HepG2 (cell line): ENCODE data around the gene NOVA2. TPM values are rescaled to one million over a fixed set of nuclear protein-coding genes. Genes with fewer than 3 reads are reported as not detected.

Source experiments
- ATRX ChIP-seq: sonication (generic); formaldehyde crosslinking; IDR thresholded peaks from 2 replicates; pipeline ENCODE4 v1.4.0; 2020; ENCODE audit warnings: missing genetic modification reagents, borderline replicate concordance
- ELF3 ChIP-seq: IDR thresholded peaks from 2 replicates; pipeline ENCODE4 v1.6.1; 2016; ENCODE audit warnings: missing genetic modification reagents, missing compliant biosample characterization
- FOXC1 ChIP-seq: sonication (generic); formaldehyde crosslinking; IDR thresholded peaks from 2 replicates; pipeline ENCODE4 v1.8.0; 2022; ENCODE audit warnings: mild to moderate bottlenecking, missing genetic modification reagents, borderline replicate concordance
- HMG20B ChIP-seq: conservative IDR thresholded peaks from 2 replicates; pipeline ENCODE4 v1.6.1; 2016; ENCODE audit warnings: missing genetic modification reagents, missing compliant biosample characterization
- HNRNPL ChIP-seq: fragments of 200-400 bp; formaldehyde crosslinking; IDR thresholded peaks from 2 replicates; pipeline ENCODE4 v1.6.1; 2017; ENCODE audit warnings: mild to moderate bottlenecking, low read depth, low read length
- NR2F6 ChIP-seq, 2 experiments: IDR thresholded peaks; 2 replicates each; pipeline ENCODE4 v1.6.1; 2016; ENCODE audit warnings: antibody characterized with exemption in 1 of 2, mild to moderate bottlenecking in 1 of 2
- NRL ChIP-seq: sonication (generic); formaldehyde crosslinking; IDR thresholded peaks from 2 replicates; pipeline ENCODE4 v1.5.0; 2020; ENCODE audit warnings: missing genetic modification reagents, mild to moderate bottlenecking, moderate library complexity, borderline replicate concordance
- PAX8 ChIP-seq: sonication (generic); formaldehyde crosslinking; IDR thresholded peaks from 2 replicates; pipeline ENCODE4 v1.8.0; 2022; ENCODE audit warnings: mild to moderate bottlenecking, missing genetic modification reagents, borderline replicate concordance
- PCBP1 ChIP-seq: fragments of 200-400 bp; formaldehyde crosslinking; IDR thresholded peaks from 2 replicates; pipeline ENCODE4 v1.6.1; 2017; ENCODE audit warnings: mild to moderate bottlenecking, low read depth, low read length, borderline replicate concordance
- PRMT3 ChIP-seq: sonication (generic); formaldehyde crosslinking; IDR thresholded peaks from 2 replicates; pipeline ENCODE4 v1.8.1; 2022; ENCODE audit warnings: low read depth, mild to moderate bottlenecking, moderate library complexity, missing genetic modification reagents, borderline replicate concordance
- RAD51 ChIP-seq: fragments of 450-650 bp; IDR thresholded peaks from 2 replicates; pipeline ENCODE4 v1.6.1; 2016; ENCODE audit warnings: borderline replicate concordance
- RFXAP ChIP-seq: sonication (generic); formaldehyde crosslinking; IDR thresholded peaks from 2 replicates; pipeline ENCODE4 v1.4.0; 2020; ENCODE audit warnings: missing genetic modification reagents, borderline replicate concordance
- SMAD3 ChIP-seq: sonication (generic); formaldehyde crosslinking; IDR thresholded peaks from 2 replicates; pipeline ENCODE4 v1.4.0; 2020; ENCODE audit warnings: missing genetic modification reagents
- SRF ChIP-seq: IDR thresholded peaks from 2 replicates; pipeline ENCODE4 v1.6.1; 2011; ENCODE audit warnings: mild to moderate bottlenecking, low read depth, low read length, moderate library complexity
- ZHX1 ChIP-seq: sonication (generic); formaldehyde crosslinking; IDR thresholded peaks from 2 replicates; pipeline ENCODE4 v1.8.1; 2022; ENCODE audit warnings: low read depth, mild to moderate bottlenecking, missing genetic modification reagents
- ZNF136 ChIP-seq: sonication (generic); formaldehyde crosslinking; IDR thresholded peaks from 2 replicates; pipeline ENCODE4 v1.8.1; 2022; ENCODE audit warnings: low read depth, mild to moderate bottlenecking, moderate library complexity, missing genetic modification reagents
- ZNF142 ChIP-seq: sonication (generic); formaldehyde crosslinking; IDR thresholded peaks from 2 replicates; pipeline ENCODE4 v1.4.0; 2020; ENCODE audit warnings: missing genetic modification reagents
- ZNF24 ChIP-seq: fragments of 450-650 bp; IDR thresholded peaks from 2 replicates; pipeline ENCODE4 v1.6.1; 2017; ENCODE audit warnings: antibody characterized with exemption, mild to moderate bottlenecking
- ZNF34 ChIP-seq: sonication (generic); formaldehyde crosslinking; IDR thresholded peaks from 2 replicates; pipeline ENCODE4 v1.4.0; 2020; ENCODE audit warnings: mild to moderate bottlenecking, missing genetic modification reagents, borderline replicate concordance
- ZNF496 ChIP-seq: sonication (generic); formaldehyde crosslinking; IDR thresholded peaks from 2 replicates; pipeline ENCODE4 v1.8.1; 2023; ENCODE audit warnings: mild to moderate bottlenecking, moderate library complexity, missing genetic modification reagents; ENCODE audit not compliant: insufficient replicate concordance
- ZNF552 ChIP-seq: sonication (generic); formaldehyde crosslinking; IDR thresholded peaks from 2 replicates; pipeline ENCODE4 v1.9.0; 2022; ENCODE audit warnings: missing genetic modification reagents, mild to moderate bottlenecking, borderline replicate concordance
- ZZZ3 ChIP-seq: sonication (generic); formaldehyde crosslinking; IDR thresholded peaks from 2 replicates; pipeline ENCODE4 v1.4.0; 2020; ENCODE audit warnings: missing genetic modification reagents, mild to moderate bottlenecking, borderline replicate concordance
- polyA plus RNA-seq, 8 experiments: library from polyadenylated mRNA; depleted of rRNA in 3 of 8; stranded (reverse) in 7 of 8; unstranded in 1 of 8; fragments of >200 nt; fragmentation: Illumina TruSeq in 4 of 8; extraction: Trizol in 4 of 8; gene quantifications; 2 replicates each; pipeline versions ENCODE4 v1.2.1 to v1.2.3, GENCODE V29; 2011 to 2016; ENCODE audit warnings: low read depth in 4 of 8, missing spikeins in 1 of 8, mixed read lengths in 1 of 8; ENCODE audit not compliant: insufficient read depth in 1 of 8
- total RNA-seq, 5 experiments: library from RNA; depleted of rRNA; stranded (reverse); fragments of >200 nt; fragmentation: Illumina TruSeq; extraction: Trizol; gene quantifications; 2 replicates each; pipeline ENCODE4 v1.2.3, GENCODE V29; 2016; ENCODE audit warnings: low read depth in 1 of 5

Gene NOVA2
- total and polyA plus RNA-seq, 2 of the 13 experiments (the other 11 are each of a cell fraction or from before 2014, with no cell fraction given): not detected

- TF ChIP-seq ZNF142 (CRISPR knock-in tag) (no peak), ZNF24 (no peak), RAD51 (no peak), ZNF136 (CRISPR knock-in tag) (no peak), ZNF496 (CRISPR knock-in tag) (no peak), RFXAP (CRISPR knock-in tag) (peak; percentile 51; the same call in 1 of the 2 replicates), SMAD3 (no peak), FOXC1 (CRISPR knock-in tag) (0 out of 2 replicates have a peak, but pooled peaks have one; percentile 54), HMG20B (no peak), NRL (CRISPR knock-in tag) (no peak; the same call in 1 of the 2 replicates), ZZZ3 (CRISPR knock-in tag) (no peak), ZNF34 (no peak), HNRNPL (no peak), ATRX (no peak), PRMT3 (CRISPR knock-in tag) (no peak), SRF (peak; percentile 75; the same call in 1 of the 2 replicates), NR2F6 (IDR thresholded peaks at IDR 0.05) (no peak), NR2F6 (CRISPR knock-in tag; IDR thresholded peaks at IDR 0.05) (no peak), ZNF552 (CRISPR knock-in tag) (no peak), ZHX1 (CRISPR knock-in tag) (no peak), PAX8 (CRISPR knock-in tag) (no peak), PCBP1 (no peak), ELF3 (CRISPR knock-in tag) (peak; percentile 64; the same call in 1 of the 2 replicates)
These were observed 21.5 kb upstream of the NOVA2 start, which contains the start of gene CCDC61 (continued) for GRCh38 chr19:45994998-45995714.
